HepG2 (cell line): ENCODE measurements around the gene L3MBTL1. TPM values are rescaled to one million over a fixed set of nuclear protein-coding genes. Genes with fewer than 3 reads are reported as not detected.

Source experiments
- ATF4 ChIP-seq, 2 experiments: fragments of 450-650 bp in 1 of 2; sonication (generic) in 1 of 2; formaldehyde crosslinking; IDR thresholded peaks; 2 replicates each; pipeline versions ENCODE4 v1.5.0 to v1.8.0; 2020 to 2022; ENCODE audit warnings: mild to moderate bottlenecking in 1 of 2, missing genetic modification reagents in 1 of 2
- GATA4 ChIP-seq: sonication (generic); IDR thresholded peaks from 2 replicates; pipeline ENCODE4 v1.6.1; 2016; ENCODE audit warnings: antibody characterized with exemption, low read depth, borderline replicate concordance
- HIVEP1 ChIP-seq: sonication (generic); formaldehyde crosslinking; IDR thresholded peaks from 2 replicates; pipeline ENCODE4 v1.4.0; 2020; ENCODE audit warnings: mild to moderate bottlenecking, missing genetic modification reagents
- KDM5A ChIP-seq: fragments of 200-600 bp; sonication (generic); IDR thresholded peaks from 2 replicates; pipeline ENCODE4 v1.7.0; 2018; ENCODE audit warnings: antibody characterized with exemption, mild to moderate bottlenecking, low read length, borderline replicate concordance
- NFIC ChIP-seq: IDR thresholded peaks from 2 replicates; pipeline ENCODE4 v1.6.1; 2012; ENCODE audit warnings: mild to moderate bottlenecking, low read length, inconsistent platforms
- PAXIP1 ChIP-seq: sonication (generic); formaldehyde crosslinking; conservative IDR thresholded peaks from 2 replicates; pipeline ENCODE4 v1.4.0; 2020; ENCODE audit warnings: mild to moderate bottlenecking, missing genetic modification reagents, moderate library complexity
- SRSF9 ChIP-seq: fragments of 200-400 bp; formaldehyde crosslinking; IDR thresholded peaks from 2 replicates; pipeline ENCODE4 v1.6.1; 2018; ENCODE audit warnings: borderline replicate concordance, mild to moderate bottlenecking, low read depth, low read length; ENCODE audit not compliant: insufficient read depth, poor library complexity, severe bottlenecking
- ZNF136 ChIP-seq: sonication (generic); formaldehyde crosslinking; IDR thresholded peaks from 2 replicates; pipeline ENCODE4 v1.8.1; 2022; ENCODE audit warnings: low read depth, mild to moderate bottlenecking, moderate library complexity, missing genetic modification reagents
- ZNF282 ChIP-seq: fragments of 450-650 bp; IDR thresholded peaks from 2 replicates; pipeline ENCODE4 v1.6.1; 2018; ENCODE audit not compliant: partially characterized antibody
- ZNF326 ChIP-seq: sonication (generic); formaldehyde crosslinking; IDR thresholded peaks from 2 replicates; pipeline ENCODE4 v1.4.0; 2020; ENCODE audit warnings: missing genetic modification reagents, borderline replicate concordance
- ZNF563 ChIP-seq: sonication (generic); formaldehyde crosslinking; IDR thresholded peaks from 2 replicates; pipeline ENCODE4 v1.8.0; 2022; ENCODE audit warnings: mild to moderate bottlenecking, moderate library complexity, missing genetic modification reagents
- ZNF646 ChIP-seq: sonication (generic); formaldehyde crosslinking; IDR thresholded peaks from 2 replicates; pipeline ENCODE4 v1.9.0; 2021; ENCODE audit warnings: mild to moderate bottlenecking, missing genetic modification reagents
- polyA plus RNA-seq, 8 experiments: library from polyadenylated mRNA; depleted of rRNA in 3 of 8; stranded (reverse) in 7 of 8; unstranded in 1 of 8; fragments of >200 nt; fragmentation: Illumina TruSeq in 4 of 8; extraction: Trizol in 4 of 8; gene quantifications; 2 replicates each; pipeline versions ENCODE4 v1.2.1 to v1.2.3, GENCODE V29; 2011 to 2016; ENCODE audit warnings: low read depth in 4 of 8, missing spikeins in 1 of 8, mixed read lengths in 1 of 8; ENCODE audit not compliant: insufficient read depth in 1 of 8
- total RNA-seq, 5 experiments: library from RNA; depleted of rRNA; stranded (reverse); fragments of >200 nt; fragmentation: Illumina TruSeq; extraction: Trizol; gene quantifications; 2 replicates each; pipeline ENCODE4 v1.2.3, GENCODE V29; 2016; ENCODE audit warnings: low read depth in 1 of 5
- TF ChIP-seq, protein P1 (sequence below): sonication (generic); formaldehyde crosslinking; IDR thresholded peaks from 2 replicates; pipeline ENCODE4 v1.8.0; 2022; ENCODE audit warnings: missing genetic modification reagents, mild to moderate bottlenecking, borderline replicate concordance

The L3MBTL1 gene
- total and polyA plus RNA-seq, 2 of the 13 experiments (the other 11 are each of a cell fraction or from before 2014, with no cell fraction given) = 9.0 to 17.8 TPM

GRCh38 chr20:43590392-43591303, 83.2 kb downstream of the L3MBTL1 start, which contains the start of gene IFT52 (continued):
- TF ChIP-seq SRSF9 (no peak), ATF4 (CRISPR knock-in tag; IDR thresholded peaks at IDR 0.05) (peak in 1 of 2 experiments; percentile 64; a peak in 2 of 4 replicates), NFIC (0 out of 2 replicates have a peak, but pooled peaks have one; percentile 22), ZNF136 (CRISPR knock-in tag) (peak; percentile 80), ZNF326 (CRISPR knock-in tag) (no peak), KDM5A (peak; percentile 86), PAXIP1 (CRISPR knock-in tag) (peak; percentile 67), ZNF563 (CRISPR knock-in tag) (0 out of 2 replicates have a peak, but pooled peaks have one; percentile 19), HIVEP1 (CRISPR knock-in tag) (peak; percentile 90), GATA4 (0 out of 2 replicates have a peak, but pooled peaks have one; percentile 59), ZNF646 (CRISPR knock-in tag) (no peak; the same call in 1 of the 2 replicates), ZNF282 (no peak)
- TF ChIP-seq, protein P1, sequence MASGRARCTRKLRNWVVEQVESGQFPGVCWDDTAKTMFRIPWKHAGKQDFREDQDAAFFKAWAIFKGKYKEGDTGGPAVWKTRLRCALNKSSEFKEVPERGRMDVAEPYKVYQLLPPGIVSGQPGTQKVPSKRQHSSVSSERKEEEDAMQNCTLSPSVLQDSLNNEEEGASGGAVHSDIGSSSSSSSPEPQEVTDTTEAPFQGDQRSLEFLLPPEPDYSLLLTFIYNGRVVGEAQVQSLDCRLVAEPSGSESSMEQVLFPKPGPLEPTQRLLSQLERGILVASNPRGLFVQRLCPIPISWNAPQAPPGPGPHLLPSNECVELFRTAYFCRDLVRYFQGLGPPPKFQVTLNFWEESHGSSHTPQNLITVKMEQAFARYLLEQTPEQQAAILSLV (CRISPR knock-in tag) = peak; percentile 91; the same call in 1 of the 2 replicates
